ENCODE results near the gene ABCC12. TPM values are rescaled to one million over a fixed set of nuclear protein-coding genes. Genes with fewer than 3 reads are reported as not detected.

ABCC12 gene
- total and polyA plus RNA-seq, 10 of the 15 experiments (the other 5 are each of a cell fraction or from before 2014, with no cell fraction given): 0.02 to 0.03 (median 0.03) TPM; not detected in 6

DNA sequence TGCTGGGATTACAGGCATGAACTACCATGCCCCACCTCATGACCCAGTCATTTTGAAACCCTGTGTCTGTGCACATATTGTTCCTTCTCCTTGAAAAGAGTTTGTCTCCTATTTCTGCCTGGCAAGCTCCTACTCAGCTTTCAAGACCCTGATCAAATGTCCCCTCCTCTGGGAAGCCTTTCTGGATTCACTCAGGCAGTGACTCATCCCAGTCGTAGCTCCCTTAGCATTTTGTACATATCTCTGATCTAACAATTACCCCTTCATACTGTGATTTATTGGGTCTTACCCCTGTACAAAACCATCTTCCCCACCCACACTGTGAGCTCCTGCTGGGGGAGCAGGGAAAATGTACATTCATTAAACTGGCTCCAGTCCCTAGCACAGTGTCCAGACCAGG lies 18.1 kb upstream of the ABCC12 start:
- Histone ChIP-seq H3K4me1 (ENCODE audit: control insufficient read depth, insufficient read depth, low read length) (no peaks in the 10 kb centered on the region), H3K4me3 (no peak overlapping the region), H3K9me3 (replicated peaks; ENCODE audit: control insufficient read depth, insufficient read depth, low read length) (no peaks in the 10 kb centered on the region), H3K79me2 (ENCODE audit: control insufficient read depth, insufficient read depth, low read length) (no peaks in the 10 kb centered on the region), H3K27me3 (replicated peaks in 1 of 2; ENCODE audit: control insufficient read depth in 2 of 2, insufficient read depth in 2 of 2, low read length in 1 of 2) (no peaks in the 10 kb centered on the region; a peak in 2 of 4 replicates), H3K9ac (ENCODE audit: control insufficient read depth, insufficient read depth, low read length) (no peak overlapping the region), H3K27ac (ENCODE audit: control insufficient read depth, insufficient read depth) (no peak overlapping the region), H3K4me2 (ENCODE audit: control insufficient read depth, insufficient read depth) (no peak overlapping the region), H3K36me3 (ENCODE audit: control insufficient read depth in 2 of 2, insufficient read depth in 2 of 2, low read length in 1 of 2) (no peaks in the 10 kb centered on the region), H4K20me1 (ENCODE audit: control insufficient read depth, insufficient read depth) (no peaks in the 10 kb centered on the region), H2AFZ (ENCODE audit: control insufficient read depth, low read depth, low read length) (no peak overlapping the region)
- in situ Hi-C loops (cut with MboI): no loop called here
- intact Hi-C loops (cut with micrococcal nuclease; ENCODE audit: unreplicated experiment): no loop called here
- SMC1A ChIA-PET (ENCODE audit: uncharacterized antibody, unreplicated experiment): interaction anchor here (0.9 to 1.5 kb wide), 3 partner anchors 14 to 449 kb away, joined by 3 to 4 read pairs (median 4); no protein-coding TSS in a partner anchor
- RAD21 ChIA-PET (ENCODE audit: unreplicated experiment): interaction anchor here (0.8 kb wide), 1 partner anchor 9 kb away, joined by 3 read pairs; no protein-coding TSS in a partner anchor
- TF ChIP-seq, protein P1, sequence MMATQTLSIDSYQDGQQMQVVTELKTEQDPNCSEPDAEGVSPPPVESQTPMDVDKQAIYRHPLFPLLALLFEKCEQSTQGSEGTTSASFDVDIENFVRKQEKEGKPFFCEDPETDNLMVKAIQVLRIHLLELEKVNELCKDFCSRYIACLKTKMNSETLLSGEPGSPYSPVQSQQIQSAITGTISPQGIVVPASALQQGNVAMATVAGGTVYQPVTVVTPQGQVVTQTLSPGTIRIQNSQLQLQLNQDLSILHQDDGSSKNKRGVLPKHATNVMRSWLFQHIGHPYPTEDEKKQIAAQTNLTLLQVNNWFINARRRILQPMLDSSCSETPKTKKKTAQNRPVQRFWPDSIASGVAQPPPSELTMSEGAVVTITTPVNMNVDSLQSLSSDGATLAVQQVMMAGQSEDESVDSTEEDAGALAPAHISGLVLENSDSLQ (IDR thresholded peaks at IDR 0.05): no peak
- TF ChIP-seq ZSCAN29 (IDR thresholded peaks at IDR 0.05): no peak
- TF ChIP-seq ZNF274 (IDR thresholded peaks at IDR 0.05; ENCODE audit: insufficient read depth, insufficient read length): no peak
- no peak for TF ChIP-seq CHD4 (IDR thresholded peaks at IDR 0.05)
- TF ChIP-seq ATF7 (IDR thresholded peaks at IDR 0.05; ENCODE audit: low read depth): no peak
- TF ChIP-seq SRF (IDR thresholded peaks at IDR 0.05; ENCODE audit: low read depth in 2 of 2, low read length in 2 of 2): no peak
- no peak for TF ChIP-seq SMAD1 (IDR thresholded peaks at IDR 0.05; ENCODE audit: low read depth, partially characterized antibody)
- TF ChIP-seq CEBPB (IDR thresholded peaks at IDR 0.05; ENCODE audit: borderline replicate concordance in 1 of 2, low read depth in 2 of 2, low read length in 2 of 2): no peak
- no peak for TF ChIP-seq MTA3 (IDR thresholded peaks at IDR 0.05; ENCODE audit: borderline replicate concordance, low read length)
- POLR2A ChIA-PET: interaction anchor here (1.5 kb wide), 1 partner anchor 15 kb away, joined by 3 read pairs; no protein-coding TSS in a partner anchor
- no TSS peak for BruUV-seq (replicated peaks)
- DNase-seq (ENCODE audit: low read depth, low spot score) (no peak), FAIRE-seq (no peak), ATAC-seq (no peak)
- 0% methylated on average over 1 of the region's 1 CpG for WGBS (ENCODE audit: insufficient coverage, insufficient replicate concordance, low lambda C conversion rate, missing lambda C conversion rate)
- CTCF ChIA-PET: interaction anchor here (1.0 to 2.6 kb wide), 4 partner anchors 9 to 40 kb away, joined by 3 to 20 read pairs (median 4); no protein-coding TSS in a partner anchor

Measured in GM12878 (cell line).